HG02642 (cell line): ENCODE data around the gene HCLS1.
"Not testable (repeated sequence)": the region's sequence is repeated elsewhere in the genome, so short reads cannot be mapped to it uniquely, and the experiment has no call there.

ENCODE experiments used
- ATAC-seq: cut with Tn5 transposase; IDR thresholded peaks from one replicate; pipeline ENCODE4 v1.9.1; 2021; ENCODE audit warnings: mild to moderate bottlenecking; ENCODE audit not compliant: unreplicated experiment, poor library complexity

Gene HCLS1, protein sequence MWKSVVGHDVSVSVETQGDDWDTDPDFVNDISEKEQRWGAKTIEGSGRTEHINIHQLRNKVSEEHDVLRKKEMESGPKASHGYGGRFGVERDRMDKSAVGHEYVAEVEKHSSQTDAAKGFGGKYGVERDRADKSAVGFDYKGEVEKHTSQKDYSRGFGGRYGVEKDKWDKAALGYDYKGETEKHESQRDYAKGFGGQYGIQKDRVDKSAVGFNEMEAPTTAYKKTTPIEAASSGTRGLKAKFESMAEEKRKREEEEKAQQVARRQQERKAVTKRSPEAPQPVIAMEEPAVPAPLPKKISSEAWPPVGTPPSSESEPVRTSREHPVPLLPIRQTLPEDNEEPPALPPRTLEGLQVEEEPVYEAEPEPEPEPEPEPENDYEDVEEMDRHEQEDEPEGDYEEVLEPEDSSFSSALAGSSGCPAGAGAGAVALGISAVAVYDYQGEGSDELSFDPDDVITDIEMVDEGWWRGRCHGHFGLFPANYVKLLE

DNA sequence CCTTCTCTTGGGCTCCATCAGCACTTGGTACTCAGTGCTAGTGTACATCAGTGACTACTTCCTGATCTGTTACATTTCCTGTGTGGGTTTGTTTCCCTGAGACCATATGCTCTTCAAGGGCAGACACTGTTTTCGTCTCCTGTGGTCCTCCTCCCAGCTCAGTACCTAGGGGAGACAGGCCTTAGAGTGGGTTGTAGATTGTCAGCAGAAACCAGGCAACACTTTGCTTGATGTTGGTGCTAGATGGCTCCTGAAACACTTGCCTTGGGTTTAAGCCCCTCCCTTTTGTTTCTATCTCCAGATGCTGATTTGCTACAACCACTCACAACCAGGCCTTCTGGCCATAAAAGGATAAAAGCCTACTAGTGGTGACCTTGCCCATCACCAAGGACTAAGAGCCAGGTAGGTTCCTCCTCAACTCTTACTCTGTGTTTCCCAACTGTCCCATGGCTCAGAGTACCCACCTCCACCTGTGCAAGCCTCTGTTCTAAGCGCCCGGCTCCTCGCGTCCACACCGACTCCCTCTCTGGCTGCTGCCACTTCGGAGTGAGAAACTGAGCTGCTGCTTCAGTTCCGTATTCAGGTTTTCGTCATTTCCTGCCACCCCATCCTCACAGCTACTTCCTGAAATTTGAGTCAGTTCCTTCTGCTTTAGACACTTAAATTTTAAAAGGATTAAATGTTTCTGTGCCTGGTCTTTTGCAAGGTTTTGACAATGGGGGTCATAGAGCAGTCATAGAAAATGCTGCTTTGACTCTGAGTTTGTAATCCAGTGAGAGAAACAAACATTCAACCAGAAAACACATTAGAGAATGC is at the start of gene HCLS1:
Gene HCLS1 (minus strand): TSS at position 548 of the 816 bp plus-strand sequence. CDS start 2,556 bp downstream, outside the sequence.
- peak; percentile 85 for ATAC-seq

DNA sequence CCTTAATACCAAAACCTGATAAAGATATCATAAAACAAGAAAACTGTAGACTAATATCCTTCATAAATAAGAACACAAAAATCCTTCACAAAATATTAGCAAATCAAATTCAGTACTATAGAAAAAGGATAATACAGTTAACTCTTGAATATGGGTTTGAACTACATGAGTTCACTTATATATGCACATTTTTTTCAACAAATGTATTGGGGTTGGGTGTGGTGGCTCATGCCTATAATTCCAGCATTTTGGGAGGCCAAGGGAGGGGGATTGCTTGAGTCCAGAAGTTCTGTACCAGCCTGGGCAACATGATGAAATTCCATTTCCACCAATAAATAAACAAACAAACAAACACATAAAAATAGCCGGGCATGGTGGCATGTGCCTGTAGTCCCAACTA is 49.6 kb upstream of the HCLS1 start:
- no peak for ATAC-seq

DNA sequence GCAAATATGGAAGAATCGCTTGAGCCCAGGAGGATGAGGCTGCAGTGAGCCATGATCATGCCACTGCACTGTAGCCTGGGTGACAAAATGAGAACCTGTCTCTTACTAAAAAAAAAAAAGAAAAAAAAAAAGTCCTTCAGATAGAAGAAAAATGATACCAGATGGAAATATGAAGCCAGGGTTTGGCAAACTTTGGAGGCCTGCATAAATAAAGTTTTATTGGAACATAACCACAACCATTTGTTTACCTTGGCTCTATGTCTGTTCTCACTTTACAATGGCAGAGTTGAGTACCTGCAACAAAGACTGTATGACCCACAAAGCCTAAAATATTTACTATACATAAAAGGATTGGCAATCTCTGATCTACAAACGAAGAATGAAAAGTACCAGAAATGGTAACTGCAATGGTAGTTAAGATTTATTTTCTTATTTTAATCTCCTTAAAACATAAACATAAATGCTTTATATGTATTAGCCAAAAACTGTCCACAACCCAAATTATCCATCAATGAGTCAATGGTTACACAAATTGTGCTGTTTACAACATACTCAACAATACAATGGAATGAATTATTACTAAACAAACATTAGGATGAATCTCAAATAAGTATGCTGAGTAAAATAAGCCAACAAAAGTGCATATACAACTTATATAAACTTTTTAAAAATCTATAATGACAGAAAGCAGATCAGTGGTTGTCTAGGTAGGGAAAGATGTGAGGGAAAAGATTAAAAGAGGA is 47.0 kb upstream of the HCLS1 start:
- ATAC-seq = no peak

DNA sequence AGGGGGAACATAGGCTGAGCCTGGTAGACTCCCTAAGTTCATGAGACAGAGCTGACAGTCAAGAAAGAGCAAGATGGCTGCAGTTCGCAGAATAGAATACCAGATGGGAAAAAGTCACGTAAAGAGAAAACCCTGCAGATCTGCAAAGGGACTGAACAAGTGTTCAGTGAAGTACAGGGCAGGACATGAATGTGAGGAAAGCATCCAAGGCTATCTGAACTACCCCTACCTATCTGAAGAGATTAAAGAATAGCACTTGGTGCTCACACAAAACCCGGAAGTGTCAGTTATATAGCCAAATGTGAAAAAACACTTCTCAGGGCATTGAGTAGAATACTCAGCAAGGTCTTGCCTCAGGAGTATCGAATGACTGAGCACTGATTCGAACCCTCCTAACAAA is 44.8 kb upstream of the HCLS1 start:
- ATAC-seq = no peak

DNA sequence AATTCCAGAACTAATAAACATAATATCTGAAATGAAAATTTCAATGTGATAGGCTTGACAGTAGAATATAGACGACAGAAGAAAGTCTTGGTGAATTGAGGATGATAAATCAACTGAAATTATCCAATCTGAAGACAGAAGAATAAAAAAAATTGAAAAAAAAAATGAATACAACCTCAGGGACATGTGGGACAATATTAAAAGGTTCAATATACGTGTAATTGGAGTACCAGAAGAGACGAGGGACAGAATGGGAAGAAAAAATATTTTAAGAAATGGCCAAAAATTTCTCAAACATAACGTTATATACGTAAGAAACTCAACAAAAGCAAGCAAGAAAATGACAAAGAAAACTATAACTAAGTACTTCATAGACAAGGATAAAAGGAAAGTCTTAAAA is 43.3 kb upstream of the HCLS1 start:
- ATAC-seq = no peak

DNA sequence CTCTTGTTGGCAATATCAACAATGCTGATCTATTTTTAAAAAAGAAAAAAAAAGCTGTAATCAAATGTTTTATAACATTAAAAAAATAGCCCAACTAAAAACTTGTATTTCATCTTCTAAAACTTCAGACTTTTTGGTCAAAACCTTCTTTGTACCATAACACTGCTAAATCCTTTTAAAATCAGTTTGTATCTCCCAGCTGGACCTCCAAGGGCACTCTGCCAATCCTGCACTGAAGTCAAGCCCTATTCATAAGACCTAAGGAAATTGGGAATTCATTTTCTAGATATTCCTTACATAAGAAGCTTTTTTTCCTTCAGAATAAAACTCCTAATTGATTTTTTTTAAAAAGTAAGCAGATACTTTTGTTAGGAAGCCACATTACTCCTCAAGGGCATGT is 38.2 kb upstream of the HCLS1 start:
- no peak for ATAC-seq

DNA sequence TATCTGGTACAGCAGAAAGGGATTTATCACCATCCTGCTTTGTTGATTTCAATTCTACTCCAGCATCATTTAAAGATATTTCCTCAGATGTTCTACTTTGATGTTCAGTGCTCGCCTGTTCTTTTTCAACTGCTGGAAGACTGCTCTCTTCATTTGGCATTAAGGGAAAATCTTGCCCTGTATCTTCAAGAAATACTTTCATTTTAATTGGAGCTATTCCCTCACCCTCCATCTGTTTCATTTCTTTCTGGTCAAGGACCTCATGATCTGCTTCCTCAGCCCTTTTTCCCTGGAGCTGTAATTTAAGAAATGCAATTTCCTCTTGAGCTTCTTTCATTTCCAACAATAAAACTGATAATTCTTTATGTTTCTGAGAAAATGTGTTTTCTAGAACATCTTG is 37.8 kb upstream of the HCLS1 start:
- ATAC-seq = no peak

DNA sequence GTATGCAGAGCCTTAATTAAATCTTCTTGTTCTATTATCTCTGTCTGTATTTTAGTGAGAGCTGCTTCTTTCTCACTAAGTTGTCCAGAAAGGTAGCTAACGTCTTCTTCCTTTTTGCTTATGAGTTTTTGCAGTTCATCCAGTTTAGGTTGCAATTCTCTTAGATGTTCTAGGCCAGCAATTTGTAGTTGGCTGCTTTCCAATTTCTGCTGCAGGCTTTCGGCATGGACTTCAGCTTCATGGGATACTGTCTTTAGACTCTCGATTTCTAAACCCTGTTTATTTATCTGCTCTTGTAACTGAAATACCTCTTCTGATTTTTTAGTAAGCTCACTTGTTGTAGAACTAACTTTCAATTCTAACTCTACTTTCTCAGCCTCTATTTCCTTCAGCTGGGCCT is 35.5 kb upstream of the HCLS1 start:
- ATAC-seq = no peak

DNA sequence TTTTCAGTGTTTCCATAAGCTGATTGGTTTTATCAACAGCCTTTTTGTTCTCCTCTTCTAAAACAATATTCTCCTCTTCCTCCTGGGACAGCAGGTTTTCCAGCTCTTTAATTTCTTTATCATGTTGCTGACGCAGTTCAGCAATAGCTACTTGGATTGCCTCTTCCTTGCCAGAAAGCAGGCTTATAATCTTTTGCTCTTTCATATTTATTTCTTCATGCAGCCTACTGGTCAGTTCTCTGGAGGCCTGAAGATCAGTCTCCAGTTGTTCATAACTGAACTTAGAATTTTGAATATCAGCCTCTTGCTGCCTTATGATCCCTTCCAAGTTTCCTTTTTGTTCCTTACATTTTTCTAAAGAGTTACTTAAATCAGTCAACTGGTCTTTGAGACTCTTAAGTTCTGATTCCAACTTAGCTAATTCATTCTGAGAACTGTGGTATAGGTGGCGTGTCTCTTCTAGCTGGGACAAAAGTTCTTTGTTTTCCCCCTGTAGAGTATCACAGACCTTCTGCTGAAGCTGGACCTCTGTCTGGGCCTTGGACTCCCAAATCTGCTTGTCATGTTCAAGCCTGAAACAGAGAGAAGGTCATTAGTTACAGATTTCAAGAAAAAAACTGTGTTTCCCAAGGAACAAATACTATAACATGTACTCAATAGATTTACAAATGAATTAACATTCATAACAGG is 31.5 kb upstream of the HCLS1 start:
- ATAC-seq = no peak

DNA sequence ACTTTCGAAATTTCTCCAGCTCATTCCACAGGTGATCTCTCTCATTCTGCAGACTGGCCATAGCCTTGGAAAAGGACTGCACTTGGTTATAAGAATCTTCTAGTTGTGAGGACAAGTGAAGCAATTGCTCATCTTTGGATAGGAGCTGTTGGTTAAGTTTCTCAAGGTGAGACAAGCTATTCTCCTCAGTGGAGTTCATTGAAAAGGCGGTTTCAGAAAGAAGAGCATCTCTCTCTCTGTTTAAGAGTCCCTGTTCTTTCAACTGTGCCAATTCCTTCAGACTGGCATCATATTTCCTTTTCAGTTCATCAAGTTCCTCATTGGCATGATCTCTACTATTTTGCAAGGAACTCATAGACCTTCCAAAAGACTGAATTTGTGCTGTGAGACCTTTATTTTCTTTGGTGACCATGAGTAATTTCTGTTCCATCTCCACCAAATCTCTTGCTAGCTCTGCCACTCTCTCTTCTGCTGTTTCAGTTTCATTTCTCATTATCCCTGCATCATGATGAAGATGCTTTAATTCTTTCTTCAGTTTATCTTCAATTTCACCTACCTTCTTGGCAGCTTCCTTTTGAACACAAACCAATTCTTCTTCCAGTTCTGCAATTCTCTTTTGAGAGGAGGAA is 30.2 kb upstream of the HCLS1 start:
- no peak for ATAC-seq

DNA sequence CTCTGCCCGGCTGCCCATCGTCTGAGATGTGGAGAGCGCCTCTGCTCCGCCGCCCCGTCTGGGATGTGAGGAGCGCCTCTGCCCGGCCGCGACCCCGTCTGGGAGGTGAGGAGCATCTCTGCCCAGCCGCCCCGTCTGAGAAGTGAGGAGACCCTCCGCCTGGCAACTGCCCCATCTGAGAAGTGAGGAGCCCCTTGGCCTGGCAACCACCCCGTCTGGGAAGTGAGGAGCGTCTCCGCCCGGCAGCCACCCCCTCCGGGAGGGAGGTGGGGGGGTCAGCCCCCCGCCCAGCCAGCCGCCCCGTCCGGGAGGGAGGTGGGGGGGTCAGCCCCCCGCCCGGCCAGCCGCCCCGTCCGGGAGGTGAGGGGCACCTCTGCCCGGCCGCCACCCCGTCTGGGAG is 28.0 kb upstream of the HCLS1 start:
- not testable (repeated sequence) for ATAC-seq

DNA sequence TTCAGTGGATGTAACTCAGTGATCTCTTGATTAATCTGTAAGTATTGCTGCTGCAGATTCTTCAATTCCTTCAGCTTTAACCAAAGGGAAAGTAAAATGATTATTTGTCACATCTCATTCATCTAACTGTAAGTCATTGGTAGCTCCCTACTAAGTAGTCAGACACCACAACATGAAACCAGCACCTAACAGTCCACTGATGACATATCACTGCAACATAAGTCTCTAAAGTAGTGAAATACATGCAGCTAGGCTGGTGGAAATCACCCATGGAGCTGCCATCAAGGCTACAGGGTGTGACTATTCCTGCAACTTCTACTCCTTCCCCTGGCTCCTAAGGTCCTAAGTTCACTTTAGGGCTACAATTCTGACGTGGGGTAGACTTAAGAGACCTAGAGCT is 21.1 kb upstream of the HCLS1 start:
- ATAC-seq = no peak

DNA sequence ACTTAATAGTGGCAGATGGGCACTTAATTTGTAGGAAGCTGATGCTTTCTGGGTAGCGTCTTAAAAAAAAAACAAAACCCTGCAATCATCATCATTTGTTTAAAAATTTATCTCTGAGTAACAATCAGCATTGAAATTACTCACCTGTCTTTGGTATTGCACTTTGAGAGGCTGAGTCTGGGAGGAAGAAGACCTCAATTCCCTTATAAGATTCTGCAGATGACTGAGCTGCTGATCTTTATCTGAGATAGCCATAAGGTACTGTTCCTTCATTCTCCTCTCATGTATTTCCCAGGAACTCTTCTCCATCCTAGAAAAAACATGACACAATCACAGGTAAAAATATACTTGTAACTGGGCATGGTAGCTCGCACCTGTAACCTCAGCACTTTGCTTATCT is 16.4 kb upstream of the HCLS1 start:
- ATAC-seq = no peak

DNA sequence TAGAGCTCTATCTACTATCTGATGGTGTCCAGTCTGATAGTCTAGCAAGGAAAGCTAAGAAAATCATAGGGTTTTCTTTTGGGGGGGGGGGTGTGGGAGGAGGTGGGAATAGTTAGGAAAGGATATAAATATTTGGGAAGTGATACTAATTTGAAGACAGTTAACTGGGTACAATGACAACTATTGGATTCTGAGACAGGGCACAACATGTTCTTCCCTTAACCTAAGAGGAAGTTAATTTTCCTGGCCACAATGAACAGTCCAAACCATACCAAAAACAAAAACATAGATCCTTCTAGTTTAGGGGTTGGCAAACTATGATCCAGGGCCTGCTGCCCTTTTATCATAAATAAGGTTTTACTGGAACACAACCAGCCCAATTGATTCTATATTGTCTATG is 10.0 kb upstream of the HCLS1 start:
- no peak for ATAC-seq

DNA sequence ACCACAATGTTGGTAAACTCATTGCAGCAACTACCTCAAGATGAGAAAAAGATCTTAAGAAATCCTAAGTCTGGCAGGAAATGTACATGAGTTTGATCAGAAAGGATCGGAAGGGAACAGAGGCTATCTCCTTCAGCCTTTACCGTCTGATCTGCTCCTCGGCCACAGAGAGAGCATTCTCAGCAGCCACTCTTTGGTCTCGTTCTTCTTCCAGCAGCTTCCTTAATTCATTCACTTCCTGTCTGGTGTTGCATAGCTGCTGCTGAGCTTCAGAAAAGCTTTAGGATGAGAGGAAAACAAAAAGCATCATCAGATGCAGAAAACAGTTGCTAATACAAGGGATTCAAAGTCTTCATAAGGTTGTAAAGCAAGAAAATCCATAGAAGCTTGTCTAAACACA is 6.6 kb upstream of the HCLS1 start:
- ATAC-seq = no peak

DNA sequence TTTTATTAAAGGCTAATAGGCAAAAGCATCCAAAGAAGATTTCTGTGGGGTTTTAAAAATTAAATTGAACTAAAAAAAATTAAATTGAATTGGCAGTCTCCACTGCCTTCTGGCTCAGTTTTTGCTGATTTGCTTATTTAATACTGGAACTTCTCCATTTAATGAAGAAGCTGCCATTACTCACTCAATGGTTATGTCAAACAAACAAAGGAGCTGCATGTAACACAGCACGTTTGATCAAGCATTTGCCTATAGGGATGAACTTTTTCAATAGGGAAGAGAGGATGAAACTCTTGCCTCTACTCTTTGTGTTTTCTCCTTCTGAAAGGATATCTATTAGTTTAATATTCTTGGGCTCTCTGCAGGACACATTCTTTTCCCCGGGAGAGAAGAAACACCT is 4.8 kb upstream of the HCLS1 start:
- no peak for ATAC-seq

DNA sequence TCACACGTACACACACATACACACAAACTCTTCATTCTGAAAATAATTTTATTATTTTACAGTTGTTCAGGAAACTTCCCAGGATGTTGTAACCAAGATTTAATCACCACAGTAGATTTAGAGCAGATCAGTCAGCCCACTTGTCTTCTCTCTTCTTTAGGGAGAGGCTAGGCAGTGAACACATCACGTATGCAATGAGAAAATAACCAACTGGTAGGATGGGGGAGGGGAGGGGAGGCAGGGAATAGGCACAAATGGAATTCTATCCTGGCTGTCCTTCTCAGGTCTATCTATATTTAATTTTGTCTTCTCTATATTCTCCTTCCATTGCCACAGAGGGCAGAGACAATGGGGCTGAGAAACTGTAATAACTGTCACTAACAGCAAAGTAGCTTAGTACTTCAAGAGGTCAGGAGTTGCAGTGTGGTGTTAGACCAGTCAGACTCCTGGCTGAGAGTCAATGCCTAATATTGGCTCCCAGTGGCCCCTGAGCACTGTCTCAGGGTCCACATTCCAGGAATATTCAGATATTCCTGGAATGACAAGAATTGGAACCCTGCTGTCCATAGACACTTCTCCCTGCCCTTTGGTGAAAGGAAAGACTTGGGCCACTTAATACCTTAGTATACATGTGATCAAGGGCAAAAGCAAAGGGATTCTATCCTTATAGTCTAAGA is 2.6 kb upstream of the HCLS1 start:
- no peak for ATAC-seq

DNA sequence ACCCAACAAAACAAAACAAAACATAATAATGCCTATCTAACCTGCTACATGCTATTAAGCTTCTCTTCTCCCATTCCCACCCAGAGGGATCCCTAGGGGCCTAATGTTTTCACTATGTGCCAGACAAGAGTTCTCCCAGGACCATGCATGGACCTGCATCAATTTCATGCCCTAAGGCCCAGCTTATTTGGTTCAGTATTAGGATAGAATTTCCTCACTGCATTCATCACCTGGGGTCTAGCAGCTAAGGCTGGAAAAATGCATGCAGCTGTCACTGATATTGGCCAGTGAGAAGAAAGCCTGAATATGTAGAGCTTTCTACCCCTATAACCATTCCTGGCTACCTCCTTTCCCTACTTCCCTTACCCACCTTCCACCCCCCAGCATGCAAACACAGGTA is 2.0 kb upstream of the HCLS1 start:
- no peak for ATAC-seq

DNA sequence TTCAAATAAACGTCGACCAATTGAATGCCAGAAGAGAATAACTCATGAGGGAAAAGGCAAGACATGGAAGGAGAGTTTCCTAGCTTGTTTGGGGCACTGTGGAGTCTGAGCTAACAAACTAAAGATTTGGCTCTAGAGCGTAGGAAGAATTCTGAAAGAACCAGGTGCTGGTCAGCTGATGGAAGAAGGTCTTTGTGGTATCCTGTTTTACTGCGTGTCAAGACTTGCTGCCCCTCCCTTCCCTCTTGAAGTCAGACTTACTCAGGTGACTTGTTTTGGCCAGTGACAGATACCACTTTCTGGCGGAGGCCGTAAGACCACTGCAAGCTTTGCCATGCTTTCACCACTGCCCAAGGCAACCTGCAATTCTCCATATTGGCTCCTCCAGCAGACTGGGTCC is 673 bp upstream of the HCLS1 start:
- no peak for ATAC-seq
